OCI-LY7 (cell line): ENCODE results near the gene CMIP.

ENCODE experiments used
- EZH2phosphoT487 ChIP-seq: fragments of 200-600 bp; sonication (generic); IDR thresholded peaks from 2 replicates; pipeline ENCODE4 v1.6.1; 2018; ENCODE audit warnings: low read depth, borderline replicate concordance, mild to moderate bottlenecking, mixed run types, antibody characterized with exemption, low read length, moderate library complexity, mixed read lengths
- TF ChIP-seq, protein P1 (sequence below): fragments of 200-600 bp; sonication (generic); conservative IDR thresholded peaks from 2 replicates; pipeline ENCODE4 v1.5.1; 2014; ENCODE audit warnings: mild to moderate bottlenecking, antibody characterized with exemption, low read length, moderate library complexity, mixed read lengths

DNA sequence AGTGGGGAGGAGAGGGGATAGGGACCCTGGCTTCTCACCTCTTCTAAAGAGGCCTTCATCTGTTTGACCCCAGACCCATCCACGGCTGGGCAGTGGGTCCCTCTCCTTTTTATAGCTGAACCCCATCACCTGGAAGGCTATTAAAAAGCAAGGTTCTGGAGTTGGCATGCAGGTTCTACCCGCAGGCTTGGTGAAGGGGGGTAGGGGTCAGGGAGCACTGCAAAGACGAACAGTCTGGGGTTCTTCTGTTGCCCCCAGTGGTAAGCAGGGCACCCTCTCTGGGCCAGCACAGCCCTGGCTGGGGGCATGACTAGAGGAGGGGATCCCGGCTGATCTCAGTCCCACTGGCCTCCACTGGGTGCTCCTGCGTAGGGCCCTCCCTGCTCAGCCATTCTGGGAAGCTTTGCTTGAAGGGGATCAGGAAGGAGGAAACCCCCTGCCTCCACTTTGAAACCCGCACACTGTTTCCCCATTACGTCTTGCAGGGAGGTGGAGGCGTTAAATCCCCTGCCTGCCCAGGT, 13.6 kb downstream of the CMIP start:
- TF ChIP-seq, protein P1, sequence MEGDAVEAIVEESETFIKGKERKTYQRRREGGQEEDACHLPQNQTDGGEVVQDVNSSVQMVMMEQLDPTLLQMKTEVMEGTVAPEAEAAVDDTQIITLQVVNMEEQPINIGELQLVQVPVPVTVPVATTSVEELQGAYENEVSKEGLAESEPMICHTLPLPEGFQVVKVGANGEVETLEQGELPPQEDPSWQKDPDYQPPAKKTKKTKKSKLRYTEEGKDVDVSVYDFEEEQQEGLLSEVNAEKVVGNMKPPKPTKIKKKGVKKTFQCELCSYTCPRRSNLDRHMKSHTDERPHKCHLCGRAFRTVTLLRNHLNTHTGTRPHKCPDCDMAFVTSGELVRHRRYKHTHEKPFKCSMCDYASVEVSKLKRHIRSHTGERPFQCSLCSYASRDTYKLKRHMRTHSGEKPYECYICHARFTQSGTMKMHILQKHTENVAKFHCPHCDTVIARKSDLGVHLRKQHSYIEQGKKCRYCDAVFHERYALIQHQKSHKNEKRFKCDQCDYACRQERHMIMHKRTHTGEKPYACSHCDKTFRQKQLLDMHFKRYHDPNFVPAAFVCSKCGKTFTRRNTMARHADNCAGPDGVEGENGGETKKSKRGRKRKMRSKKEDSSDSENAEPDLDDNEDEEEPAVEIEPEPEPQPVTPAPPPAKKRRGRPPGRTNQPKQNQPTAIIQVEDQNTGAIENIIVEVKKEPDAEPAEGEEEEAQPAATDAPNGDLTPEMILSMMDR: no peak
- TF ChIP-seq EZH2phosphoT487: no peak
